ENCODE data around the gene MAP3K5.

DNA sequence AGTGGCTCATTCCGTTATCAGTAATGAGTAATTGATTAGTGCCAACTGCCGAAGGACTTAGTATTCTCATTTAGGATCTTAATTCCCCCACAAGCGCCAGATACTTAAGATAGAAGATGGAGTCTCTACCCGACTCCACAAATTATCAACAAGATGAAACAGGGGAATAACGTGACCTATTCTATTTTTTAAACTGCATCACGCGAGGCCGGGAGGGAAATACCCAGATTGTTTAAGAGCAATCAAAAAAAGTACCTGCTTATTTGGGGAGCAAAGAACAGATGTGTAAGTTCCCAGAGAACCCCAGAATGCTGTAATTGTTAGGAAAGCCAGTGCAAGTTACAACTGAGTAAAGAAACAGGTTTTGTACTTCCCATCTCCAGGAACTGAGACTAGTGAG, 1.1 kb upstream of the MAP3K5 start:
- TF ChIP-seq, protein P1, sequence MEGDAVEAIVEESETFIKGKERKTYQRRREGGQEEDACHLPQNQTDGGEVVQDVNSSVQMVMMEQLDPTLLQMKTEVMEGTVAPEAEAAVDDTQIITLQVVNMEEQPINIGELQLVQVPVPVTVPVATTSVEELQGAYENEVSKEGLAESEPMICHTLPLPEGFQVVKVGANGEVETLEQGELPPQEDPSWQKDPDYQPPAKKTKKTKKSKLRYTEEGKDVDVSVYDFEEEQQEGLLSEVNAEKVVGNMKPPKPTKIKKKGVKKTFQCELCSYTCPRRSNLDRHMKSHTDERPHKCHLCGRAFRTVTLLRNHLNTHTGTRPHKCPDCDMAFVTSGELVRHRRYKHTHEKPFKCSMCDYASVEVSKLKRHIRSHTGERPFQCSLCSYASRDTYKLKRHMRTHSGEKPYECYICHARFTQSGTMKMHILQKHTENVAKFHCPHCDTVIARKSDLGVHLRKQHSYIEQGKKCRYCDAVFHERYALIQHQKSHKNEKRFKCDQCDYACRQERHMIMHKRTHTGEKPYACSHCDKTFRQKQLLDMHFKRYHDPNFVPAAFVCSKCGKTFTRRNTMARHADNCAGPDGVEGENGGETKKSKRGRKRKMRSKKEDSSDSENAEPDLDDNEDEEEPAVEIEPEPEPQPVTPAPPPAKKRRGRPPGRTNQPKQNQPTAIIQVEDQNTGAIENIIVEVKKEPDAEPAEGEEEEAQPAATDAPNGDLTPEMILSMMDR (IDR thresholded peaks at IDR 0.05; ENCODE audit: extremely low read depth in 1 of 2, insufficient read depth in 1 of 2, low read depth in 1 of 2, low read length in 2 of 2): no peak
- TF ChIP-seq POLR2AphosphoS5 (IDR thresholded peaks at IDR 0.05; ENCODE audit: insufficient read depth, low read depth, low read length) (no peak), POLR2A (IDR thresholded peaks at IDR 0.05; ENCODE audit: low read depth, low read length) (no peak), GATA2 (IDR thresholded peaks at IDR 0.05; ENCODE audit: insufficient read depth, insufficient read length, low read depth, low read length) (no peak), EZH2 (IDR thresholded peaks at IDR 0.05; ENCODE audit: borderline replicate concordance, low read depth, low read length, severe bottlenecking) (no peak)
- TF ChIP-seq, protein P2, sequence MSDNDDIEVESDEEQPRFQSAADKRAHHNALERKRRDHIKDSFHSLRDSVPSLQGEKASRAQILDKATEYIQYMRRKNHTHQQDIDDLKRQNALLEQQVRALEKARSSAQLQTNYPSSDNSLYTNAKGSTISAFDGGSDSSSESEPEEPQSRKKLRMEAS (IDR thresholded peaks at IDR 0.05; ENCODE audit: insufficient read depth, insufficient read length): no peak

All from endothelial cell of umbilical vein (primary cell).